IMR-90 (cell line): Measurements from ENCODE around the gene POGK. TPM values are rescaled to one million over a fixed set of nuclear protein-coding genes. Genes with fewer than 3 reads are reported as not detected.

Source experiments
- ATAC-seq: fragments of 200-7000 bp; cut with Tn5 transposase; 2 replicates; pipeline ENCODE4 v1.9.1; 2020; ENCODE audit warnings: low read depth, mild to moderate bottlenecking, moderate library complexity
- BruUV-seq: library from RNA; stranded (reverse); fragments of 400-500 nt; replicated peaks from 2 replicates; lab custom pipeline; 2021; lab: Mats Ljungman, UMichigan
- CTCF ChIA-PET: fragments of 300-600 bp; formaldehyde crosslinking; extraction: SDS; loops from one replicate; lab custom pipeline; 2021; ENCODE audit warnings: antibody characterized with exemption; lab: Yijun Ruan, JAX
- POLR2A ChIA-PET: fragments of 300-600 bp; sonication (Branson Sonifier 250); formaldehyde crosslinking; loops from one replicate; lab custom pipeline; 2022; ENCODE audit warnings: antibody characterized with exemption; ENCODE audit not compliant: unreplicated experiment; lab: Charles Lee
- DNase-seq: peaks from one replicate; pipeline ENCODE4 v3.0.0; 2013
- H2AFZ ChIP-seq: replicated peaks from 2 replicates; pipeline ENCODE3; 2013; ENCODE audit warnings: low read length, mild to moderate bottlenecking; ENCODE audit not compliant: poor library complexity
- H2AK5ac ChIP-seq: 2 replicates; pipeline ENCODE4 v1.6.1; 2013; ENCODE audit warnings: low read depth, low read length, inconsistent platforms
- H2AK9ac ChIP-seq: replicated peaks from 2 replicates; pipeline ENCODE3; 2013; ENCODE audit warnings: mild to moderate bottlenecking, low read depth, low read length, moderate library complexity; ENCODE audit not compliant: poor library complexity
- H2BK120ac ChIP-seq: 2 replicates; pipeline ENCODE4 v1.6.1; 2013; ENCODE audit warnings: low read depth, low read length, inconsistent platforms
- H2BK15ac ChIP-seq: 3 replicates; pipeline ENCODE4 v1.6.1; 2013; ENCODE audit warnings: low read depth, low read length, inconsistent platforms
- H2BK20ac ChIP-seq: 2 replicates; pipeline ENCODE4 v1.6.1; 2013; ENCODE audit warnings: low read depth, mild to moderate bottlenecking, inconsistent platforms, low read length, moderate library complexity
- H2BK5ac ChIP-seq: 2 replicates; pipeline ENCODE4 v1.6.1; 2013; ENCODE audit warnings: mild to moderate bottlenecking, low read depth, low read length, inconsistent platforms; ENCODE audit not compliant: poor library complexity, severe bottlenecking
- H3K14ac ChIP-seq: replicated peaks from 2 replicates; pipeline ENCODE4 v1.6.1; 2013; ENCODE audit warnings: low read depth, low read length, inconsistent platforms
- H3K18ac ChIP-seq: 2 replicates; pipeline ENCODE4 v1.6.1; 2013; ENCODE audit warnings: low read depth, low read length, control low read depth
- H3K23ac ChIP-seq: 2 replicates; pipeline ENCODE4 v1.6.1; 2013; ENCODE audit warnings: low read depth, low read length, inconsistent platforms
- H3K27ac ChIP-seq: 2 replicates; pipeline ENCODE4 v1.5.1; 2013; ENCODE audit warnings: mild to moderate bottlenecking, control low read depth, low read length; ENCODE audit not compliant: insufficient read depth
- H3K27me3 ChIP-seq: 2 replicates; pipeline ENCODE4 v1.6.1; 2013; ENCODE audit warnings: low read length; ENCODE audit not compliant: control insufficient read depth, insufficient read depth
- H3K36me3 ChIP-seq: 2 replicates; pipeline ENCODE4 v1.6.1; 2013; ENCODE audit warnings: low read length, mixed read lengths; ENCODE audit not compliant: control insufficient read depth, insufficient read depth
- H3K4ac ChIP-seq: 2 replicates; pipeline ENCODE4 v1.6.1; 2013; ENCODE audit warnings: low read depth, low read length, inconsistent platforms
- H3K4me1 ChIP-seq: 2 replicates; pipeline ENCODE4 v1.6.1; 2013; ENCODE audit warnings: low read length, mixed read lengths; ENCODE audit not compliant: control insufficient read depth, insufficient read depth
- H3K4me2 ChIP-seq: 2 replicates; pipeline ENCODE4 v1.6.1; 2013; ENCODE audit warnings: low read depth, mild to moderate bottlenecking, control low read depth, low read length, moderate library complexity
- H3K4me3 ChIP-seq: 2 replicates; pipeline ENCODE4 v1.5.1; 2013; ENCODE audit warnings: low read depth, mild to moderate bottlenecking, control low read depth, low read length, moderate library complexity; ENCODE audit not compliant: insufficient read depth
- H3K56ac ChIP-seq: 2 replicates; pipeline ENCODE4 v1.6.1; 2013; ENCODE audit warnings: low read length, inconsistent platforms; ENCODE audit not compliant: insufficient read depth; ENCODE audit errors: extremely low read depth
- H3K79me1 ChIP-seq, 2 experiments: 2 replicates each; pipeline ENCODE4 v1.6.1; 2013; ENCODE audit warnings: low read length in 2 of 2, inconsistent platforms in 1 of 2, low read depth in 1 of 2
- H3K9ac ChIP-seq: 2 replicates; pipeline ENCODE4 v1.6.1; 2013; ENCODE audit warnings: low read depth, low read length, control low read depth
- H3K9me1 ChIP-seq: 2 replicates; pipeline ENCODE4 v1.6.1; 2013; ENCODE audit warnings: low read length, inconsistent platforms; ENCODE audit not compliant: insufficient read depth
- H3K9me3 ChIP-seq: 2 replicates; pipeline ENCODE4 v1.6.1; 2013; ENCODE audit warnings: low read length; ENCODE audit not compliant: control insufficient read depth, insufficient read depth
- H4K20me1 ChIP-seq: 2 replicates; pipeline ENCODE4 v1.6.1; 2013; ENCODE audit warnings: low read length, inconsistent platforms; ENCODE audit not compliant: insufficient read depth
- H4K5ac ChIP-seq: 2 replicates; pipeline ENCODE4 v1.6.1; 2013; ENCODE audit warnings: mild to moderate bottlenecking, low read depth, low read length, control low read depth
- H4K8ac ChIP-seq, 2 experiments: 2 replicates each; pipeline ENCODE4 v1.6.1; 2013; ENCODE audit warnings: low read depth in 2 of 2, low read length in 2 of 2, control low read depth in 1 of 2, inconsistent platforms in 1 of 2
- H4K91ac ChIP-seq: 2 replicates; pipeline ENCODE4 v1.6.1; 2013; ENCODE audit warnings: low read depth, low read length, inconsistent platforms; ENCODE audit not compliant: insufficient read depth
- BHLHE40 ChIP-seq: fragments of 150-350 bp; IDR thresholded peaks from 2 replicates; pipeline ENCODE4 v1.6.1; 2016; ENCODE audit warnings: mild to moderate bottlenecking, low read depth, low read length
- CEBPB ChIP-seq: IDR thresholded peaks from 2 replicates; pipeline ENCODE4 v1.6.1; 2012; ENCODE audit warnings: low read depth, low read length, improper control_type of control experiment
- CHD1 ChIP-seq: IDR thresholded peaks from 2 replicates; pipeline ENCODE4 v1.6.1; 2012; ENCODE audit warnings: low read depth, low read length, improper control_type of control experiment
- CTCF ChIP-seq: conservative IDR thresholded peaks from 2 replicates; pipeline ENCODE4 v1.5.1; 2012; ENCODE audit warnings: mild to moderate bottlenecking, low read depth, low read length, improper control_type of control experiment
- ELK1 ChIP-seq: fragments of 150-350 bp; IDR thresholded peaks from 2 replicates; pipeline ENCODE4 v1.6.1; 2016; ENCODE audit warnings: low read depth, mild to moderate bottlenecking, low read length, moderate library complexity, borderline replicate concordance
- FOS ChIP-seq: fragments of 150-350 bp; IDR thresholded peaks from 2 replicates; pipeline ENCODE4 v1.6.1; 2016; ENCODE audit warnings: low read depth, low read length
- MAFK ChIP-seq: IDR thresholded peaks from 2 replicates; pipeline ENCODE4 v1.6.1; 2012; ENCODE audit warnings: low read depth, low read length, improper control_type of control experiment
- MAZ ChIP-seq: IDR thresholded peaks from 2 replicates; pipeline ENCODE4 v1.6.1; 2012; ENCODE audit warnings: low read depth, mild to moderate bottlenecking, low read length, improper control_type of control experiment, moderate library complexity, borderline replicate concordance
- MXI1 ChIP-seq: IDR thresholded peaks from 2 replicates; pipeline ENCODE4 v1.6.1; 2012; ENCODE audit warnings: low read depth, mild to moderate bottlenecking, low read length, moderate library complexity, borderline replicate concordance
- NFE2L2 ChIP-seq: fragments of 150-350 bp; IDR thresholded peaks from 2 replicates; pipeline ENCODE4 v1.6.1; 2016; ENCODE audit warnings: low read depth, mild to moderate bottlenecking, low read length
- POLR2A ChIP-seq: IDR thresholded peaks from 2 replicates; pipeline ENCODE4 v1.6.1; 2012; ENCODE audit warnings: mild to moderate bottlenecking, low read depth, low read length
- RAD21 ChIP-seq: IDR thresholded peaks from 2 replicates; pipeline ENCODE4 v1.6.1; 2012; ENCODE audit warnings: low read length, improper control_type of control experiment
- RCOR1 ChIP-seq: IDR thresholded peaks from 2 replicates; pipeline ENCODE4 v1.6.1; 2012; ENCODE audit warnings: mild to moderate bottlenecking, low read length, improper control_type of control experiment; ENCODE audit not compliant: insufficient replicate concordance
- RFX5 ChIP-seq: IDR thresholded peaks from 2 replicates; pipeline ENCODE4 v1.8.0; 2012; ENCODE audit warnings: low read depth, mild to moderate bottlenecking, low read length, moderate library complexity
- SMC3 ChIP-seq: fragments of 150-350 bp; IDR thresholded peaks from 2 replicates; pipeline ENCODE4 v1.6.1; 2016; ENCODE audit warnings: low read depth, mild to moderate bottlenecking, antibody characterized with exemption, low read length, moderate library complexity
- USF2 ChIP-seq: fragments of 150-350 bp; IDR thresholded peaks from 2 replicates; pipeline ENCODE4 v1.6.1; 2017; ENCODE audit warnings: mild to moderate bottlenecking, antibody characterized with exemption, low read length, low read depth
- WGBS, 2 experiments: methylation state at CpG; one replicate each; pipeline versions ENCODE4 v1.1.5 to v1.1.7; 2013; ENCODE audit warnings: missing lambda C conversion rate in 2 of 2; ENCODE audit not compliant: insufficient read length in 1 of 2; ENCODE audit errors: extremely low coverage in 2 of 2; 5-methylcytosine and 5-hydroxymethylcytosine counted together
- dilution Hi-C: fragments of 300-500 bp; cut with HindIII; formaldehyde crosslinking; loops from one replicate; pipeline ENCODE4 v1.14.3; 2018; ENCODE audit warnings: low sequenced_read_pairs; ENCODE audit not compliant: unreplicated experiment
- in situ Hi-C: fragments of 300-500 bp; cut with MboI; formaldehyde crosslinking; loops from 3 replicates; pipeline ENCODE4 v1.14.3; 2019; ENCODE audit warnings: low sequenced_read_pairs, inconsistent platforms, mixed read lengths
- intact Hi-C: fragments of 100-400 bp; cut with micrococcal nuclease; formaldehyde crosslinking; loops from 2 replicates; pipeline ENCODE4 v1.10.0; 2022
- polyA plus RNA-seq, 3 experiments: library from polyadenylated mRNA; depleted of rRNA; stranded (reverse); fragments of >200 nt; gene quantifications; 2 replicates each; pipeline ENCODE4 v1.2.3, GENCODE V29; 2012; ENCODE audit warnings: low replicate concordance in 1 of 3
- total RNA-seq: library from RNA; depleted of rRNA; stranded (reverse); fragments of >200 nt; gene quantifications from 2 replicates; pipeline ENCODE4 v1.2.3, GENCODE V29; 2012

Gene POGK
- total and polyA plus RNA-seq, 2 of the 4 experiments (the other 2 are of a cell fraction), result 11.3 to 25.6 TPM

- Histone ChIP-seq H2BK20ac (no peak overlapping the region), H3K9ac (no peak overlapping the region), H2AFZ (no peak overlapping the region), H2BK15ac (no peak overlapping the region), H2AK9ac (no peak overlapping the region), H3K36me3 (no peaks in the 10 kb centered on the region), H3K4me1 (no peaks in the 10 kb centered on the region), H2BK120ac (no peak overlapping the region), H3K4me3 (no peak overlapping the region), H3K18ac (no peak overlapping the region), H4K91ac (no peak overlapping the region), H3K4me2 (no peak overlapping the region), H3K79me1 (no peaks in the 10 kb centered on the region), H3K9me3 (no peaks in the 10 kb centered on the region), H2AK5ac (no peak overlapping the region), H3K27me3 (no peaks in the 10 kb centered on the region), H3K9me1 (no peaks in the 10 kb centered on the region), H3K56ac (no peak overlapping the region), H4K5ac (no peak overlapping the region), H4K8ac (no peak overlapping the region), H3K23ac (no peak overlapping the region), H4K20me1 (no peaks in the 10 kb centered on the region), H3K4ac (no peak overlapping the region), H3K27ac (no peak overlapping the region), H2BK5ac (no peak overlapping the region), H3K14ac (no peak overlapping the region)
- dilution Hi-C loops (no loop called here), intact Hi-C loops (no loop called here), in situ Hi-C loops (no loop called here)
- WGBS, 2 experiments, result 60% methylated on average over 1 of the region's 7 CpGs; no CpG with 5 or more reads in 1 of the 2 experiments
- POLR2A ChIA-PET, result no interaction called here
- no TSS peak for BruUV-seq
- no peak for TF ChIP-seq POLR2A
- TF ChIP-seq MXI1, result no peak
- TF ChIP-seq SMC3, result no peak
- TF ChIP-seq RCOR1, result no peak
- no peak for TF ChIP-seq NFE2L2
- TF ChIP-seq MAFK, result no peak
- no peak for TF ChIP-seq USF2
- no peak for TF ChIP-seq CHD1
- TF ChIP-seq MAZ, result no peak
- TF ChIP-seq BHLHE40, result no peak
- TF ChIP-seq CTCF, result no peak
- no peak for TF ChIP-seq FOS
- no peak for TF ChIP-seq RAD21
- no peak for TF ChIP-seq CEBPB
- no peak for TF ChIP-seq ELK1
- no peak for TF ChIP-seq RFX5
- CTCF ChIA-PET, result interaction anchor here (1.0 kb wide), 1 partner anchor 8 kb away, joined by 4 read pairs; no protein-coding TSS in a partner anchor
- DNase-seq (no peak), ATAC-seq (no peak)
These were observed 16.9 kb upstream of the POGK start for GRCh38 chr1:166822385-166822784.
